DMS 273 (cell line): Measurements from ENCODE around the gene DENND1A.
"Not testable (repeated sequence)": the region's sequence is repeated elsewhere in the genome, so short reads cannot be mapped to it uniquely, and the experiment has no call there.

Experiments
- DNase-seq: peaks from one replicate; lab custom pipeline; 2025; ENCODE audit not compliant: unreplicated experiment; lab: John Stamatoyannopoulos, UW

The DENND1A gene

GRCh38 chr9:123637945-123638634, 291.8 kb downstream of the DENND1A start:
- no peak for DNase-seq

DNA sequence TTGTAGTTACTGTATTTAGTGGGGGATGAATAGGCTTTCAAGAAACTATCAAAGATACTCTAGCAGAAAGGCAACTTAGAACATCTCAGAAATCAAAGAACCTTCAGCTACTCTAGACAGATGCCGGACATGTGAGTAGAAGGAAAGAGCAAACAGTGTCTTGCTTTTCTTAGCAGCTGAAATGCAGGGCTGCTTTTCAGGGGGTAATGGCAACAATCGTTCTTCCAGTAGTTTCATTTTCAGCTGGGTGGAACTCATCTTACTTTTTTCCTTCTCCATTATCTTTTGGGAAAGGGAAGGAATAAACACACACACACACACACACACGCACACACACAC, 292.4 kb downstream of the DENND1A start:
- DNase-seq: no peak

DNA sequence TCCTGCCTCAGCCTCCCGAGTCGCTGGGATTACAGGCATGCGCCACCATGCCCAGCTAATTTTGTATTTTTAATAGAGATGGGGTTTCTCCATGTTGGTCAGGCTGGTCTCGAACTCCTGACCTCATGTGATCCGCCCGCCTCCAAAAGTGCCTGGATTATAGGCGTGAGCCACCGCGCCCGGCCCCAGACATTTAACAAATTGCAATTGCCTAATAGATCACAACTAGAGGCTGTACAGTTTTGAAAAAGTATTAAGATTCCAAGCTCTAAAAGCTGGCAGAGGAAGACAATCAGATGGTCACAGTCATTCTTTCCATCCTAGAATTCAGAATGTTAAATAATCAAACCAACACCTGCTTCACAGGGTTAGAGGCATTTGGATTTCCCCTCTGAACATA, 293.1 kb downstream of the DENND1A start:
- DNase-seq: not testable (repeated sequence)

GRCh38 chr9:123631862-123632261, 298.1 kb downstream of the DENND1A start:
- DNase-seq: no peak

GRCh38 chr9:123630233-123630632, 299.7 kb downstream of the DENND1A start:
- no peak for DNase-seq

- DNase-seq: no peak
Observed at GRCh38 chr9:123629531-123629930, 300.4 kb downstream of the DENND1A start.

- peak; percentile 11 for DNase-seq
Observed at GRCh38 chr9:123622711-123623241, 307.1 kb downstream of the DENND1A start.

DNA sequence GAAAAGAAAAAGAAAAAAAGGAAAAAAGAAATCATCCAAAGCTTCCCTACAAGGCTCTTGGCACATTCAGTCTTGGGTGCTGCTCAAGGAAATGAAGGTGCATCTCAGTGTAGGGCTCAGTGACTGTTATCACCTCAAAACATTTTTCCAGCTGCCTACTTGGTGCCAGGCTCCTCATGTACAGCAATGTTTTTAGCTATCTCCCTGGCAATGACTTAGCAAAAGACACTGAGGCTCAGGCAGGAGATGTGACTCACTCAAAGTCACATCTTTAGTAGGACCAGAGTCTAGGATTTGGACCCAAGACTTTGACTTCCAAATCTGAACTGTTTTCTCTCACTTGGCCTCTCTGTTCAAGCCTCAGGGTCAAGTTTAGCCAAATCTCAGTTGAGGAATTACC, 309.7 kb downstream of the DENND1A start:
- no peak for DNase-seq

DNA sequence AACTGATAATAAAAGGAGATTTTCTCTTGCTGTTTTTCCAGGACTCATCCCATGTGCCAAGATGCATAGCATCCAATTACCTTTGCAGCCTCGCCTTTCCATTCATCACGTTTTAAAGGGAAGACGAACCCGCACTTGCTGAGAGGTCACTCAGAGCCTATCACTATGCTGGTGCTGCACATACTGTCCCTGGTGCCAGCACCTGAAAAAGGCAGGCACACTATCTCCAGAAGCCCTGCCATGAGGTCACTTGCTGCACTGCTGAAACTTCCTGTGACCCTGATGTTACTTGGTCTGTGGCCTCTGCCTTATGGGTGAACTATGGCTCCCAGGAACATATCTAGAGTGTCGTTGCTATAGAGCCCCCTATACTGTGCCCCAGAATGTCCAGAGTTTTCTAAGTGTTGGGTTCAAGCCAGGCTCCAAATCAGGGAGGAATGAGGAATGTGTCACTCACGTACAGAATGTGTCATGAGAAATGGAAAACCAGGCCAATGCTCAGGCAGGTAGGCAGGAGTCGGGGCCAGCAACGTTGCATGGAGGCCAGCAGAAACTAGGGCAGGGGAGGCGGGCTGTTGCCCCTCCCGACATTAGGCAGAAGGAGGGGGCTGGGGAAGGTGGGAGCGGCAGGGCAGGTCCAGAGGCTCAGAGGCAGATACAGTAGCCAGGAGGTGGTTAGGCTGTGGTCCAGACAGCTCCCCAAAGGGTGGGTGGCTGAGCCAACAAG, 311.8 kb downstream of the DENND1A start:
- DNase-seq: no peak

DNA sequence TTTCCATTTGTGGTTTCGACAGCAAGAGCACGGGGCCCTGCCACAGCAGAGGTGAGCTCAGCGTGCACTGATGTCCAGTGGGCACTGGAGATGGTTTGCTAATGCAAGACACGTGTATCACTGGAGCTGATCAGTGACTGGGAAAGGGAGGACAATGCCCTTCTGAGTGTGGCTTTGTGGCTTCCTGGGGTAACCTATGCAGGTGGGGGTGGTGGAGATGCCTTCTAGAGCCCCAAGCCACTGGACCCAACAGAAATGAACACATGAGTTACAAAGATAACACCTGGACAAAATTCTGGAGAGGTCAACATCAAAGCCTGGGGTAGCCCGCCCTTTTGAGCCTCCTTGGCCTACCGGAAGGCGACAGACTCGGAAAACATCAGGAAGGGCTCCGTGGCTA, 312.6 kb downstream of the DENND1A start:
- DNase-seq: no peak

DNA sequence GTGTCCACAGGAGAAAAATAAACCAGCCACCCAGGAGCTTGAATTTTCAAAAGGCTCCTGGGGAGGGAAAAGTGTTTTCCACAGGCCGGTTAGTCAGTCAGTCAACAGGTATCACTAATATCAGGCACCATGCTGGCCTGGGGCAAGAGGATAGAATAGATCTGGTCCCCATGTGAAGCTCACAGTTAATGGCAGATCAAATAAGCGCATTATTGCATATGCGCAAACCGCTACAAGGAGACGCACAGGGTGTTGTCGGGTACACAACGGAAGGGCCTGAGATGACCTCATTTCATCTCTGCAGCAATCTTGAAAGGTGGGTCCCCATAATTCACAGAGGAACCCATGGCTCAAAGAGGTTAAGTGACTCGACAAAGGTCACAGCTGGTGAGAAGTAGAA, 313.2 kb downstream of the DENND1A start:
- no peak for DNase-seq

DNA sequence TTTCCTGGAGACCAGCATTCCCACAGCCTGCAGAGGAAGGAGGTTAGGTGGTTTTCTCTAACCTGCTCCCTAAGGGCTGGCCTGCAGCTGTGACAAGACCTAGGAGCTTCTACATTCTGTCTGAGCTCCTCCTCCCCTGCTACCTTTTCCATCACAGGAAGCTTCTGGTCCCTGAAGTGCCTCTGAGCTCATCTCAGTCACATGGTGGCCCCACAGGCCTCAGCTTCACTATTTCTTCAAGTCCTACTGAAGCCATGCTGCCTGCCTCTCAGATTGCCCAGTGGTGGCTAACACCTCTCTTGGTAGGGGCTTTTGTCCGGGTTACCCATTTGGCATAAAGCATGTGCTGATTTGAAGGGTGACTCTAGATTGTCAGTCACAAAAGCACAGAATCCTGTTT, 314.5 kb downstream of the DENND1A start:
- no peak for DNase-seq

- DNase-seq: no peak
Observed at GRCh38 chr9:123614306-123615263, 315.3 kb downstream of the DENND1A start.

DNA sequence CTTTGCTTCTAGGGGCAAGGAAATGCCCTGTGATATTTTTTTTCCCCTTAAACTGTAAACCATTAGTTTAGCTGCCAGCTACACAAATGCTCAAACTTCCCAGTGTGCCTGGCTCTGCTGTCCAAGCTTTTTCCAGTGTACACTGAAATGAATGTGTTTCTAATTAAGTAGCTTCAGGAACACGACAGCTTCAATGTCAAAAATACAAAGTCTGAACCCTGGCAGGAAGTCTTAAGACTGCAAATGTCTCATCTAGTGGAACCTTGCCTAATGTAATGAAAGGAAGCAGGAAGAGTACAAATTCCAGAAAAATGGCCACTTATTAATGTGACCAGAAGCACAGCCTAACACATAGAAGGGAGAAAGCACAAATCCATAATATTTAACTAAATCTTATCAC, 318.7 kb downstream of the DENND1A start:
- no peak for DNase-seq

DNA sequence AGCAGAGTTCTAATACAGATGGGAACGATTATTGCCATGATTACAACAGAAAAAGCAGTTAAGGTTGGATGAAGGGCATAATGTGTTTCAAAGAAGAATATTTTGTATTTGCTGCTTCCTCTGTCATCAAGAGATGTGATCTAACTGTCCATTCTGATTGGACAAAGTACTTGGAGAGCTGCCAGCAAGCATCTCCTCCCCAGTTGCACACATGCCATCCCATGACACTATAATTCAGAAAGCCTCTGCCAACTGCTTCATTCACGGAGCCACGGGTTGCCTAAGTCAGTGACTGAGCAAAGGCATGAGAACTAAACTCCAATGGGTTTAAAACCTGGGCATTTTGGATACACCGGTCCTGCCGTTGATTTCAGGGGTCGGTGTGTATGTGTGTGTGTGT, 320.1 kb downstream of the DENND1A start:
- peak; percentile 26 for DNase-seq

GRCh38 chr9:123608104-123608503, 321.8 kb downstream of the DENND1A start:
- no peak for DNase-seq

DNA sequence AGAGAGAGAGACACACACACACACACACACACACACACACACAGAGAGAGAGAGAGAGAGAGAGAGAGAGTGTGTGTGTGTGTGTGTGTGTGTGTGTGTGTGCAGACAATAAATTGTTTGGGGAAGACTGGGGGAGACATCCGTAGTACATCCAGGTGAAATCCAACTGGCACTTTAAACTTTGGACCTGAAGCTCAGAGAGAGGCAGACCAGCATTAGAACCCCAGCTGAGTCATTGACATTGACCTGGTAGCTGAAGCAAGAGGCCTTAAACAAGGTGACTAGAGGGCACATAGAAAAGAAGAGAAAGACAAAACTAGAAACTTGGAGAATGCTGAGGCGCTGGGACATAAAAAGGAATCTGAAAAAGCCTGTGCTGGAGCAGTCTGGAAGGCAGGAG, 322.4 kb downstream of the DENND1A start:
- DNase-seq: no peak

DNA sequence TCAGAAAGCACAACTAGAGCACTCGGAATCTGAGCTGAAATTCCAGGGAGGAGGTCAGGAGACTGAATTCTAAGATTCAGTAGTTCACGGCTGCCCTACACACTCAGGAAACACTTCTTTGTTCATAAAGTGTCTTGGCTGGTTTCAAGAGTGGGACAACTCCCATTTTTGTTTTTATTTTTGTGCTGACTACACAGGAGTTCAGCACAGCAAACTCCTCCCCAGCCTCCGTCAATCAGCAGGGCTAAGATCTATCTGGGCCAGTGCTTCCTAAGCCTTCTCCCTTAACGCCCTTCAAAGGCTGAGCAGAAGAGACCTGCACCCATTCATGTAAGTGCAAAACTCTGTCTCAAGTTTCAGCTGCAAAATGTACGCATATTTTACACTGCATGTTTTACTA, 323.8 kb downstream of the DENND1A start:
- DNase-seq: no peak

GRCh38 chr9:123605286-123605685, 324.6 kb downstream of the DENND1A start:
- DNase-seq: no peak

GRCh38 chr9:123604861-123605260, 325.1 kb downstream of the DENND1A start:
- DNase-seq: no peak

- no peak for DNase-seq
Observed at GRCh38 chr9:123601828-123602227, 328.1 kb downstream of the DENND1A start.
